Measurements from ENCODE around the gene C4orf54. TPM values are rescaled to one million over a fixed set of nuclear protein-coding genes. Genes with fewer than 3 reads are reported as not detected.

Gene C4orf54
- total RNA-seq, 2 experiments from 2014 or later: not detected

GRCh38 chr4:99612281-99612680 is 45.3 kb downstream of the C4orf54 start:
- Histone ChIP-seq H2AFZ (ENCODE audit: low read length) (no peak overlapping the region), H3K79me2 (ENCODE audit: insufficient read depth, low read depth, low read length) (no peaks in the 10 kb centered on the region), H3K4me3 (ENCODE audit: low read depth, low read length, poor library complexity, severe bottlenecking) (no peak overlapping the region), H3K9me3 (ENCODE audit: low read length) (no peaks in the 10 kb centered on the region), H3K4me2 (ENCODE audit: low read length) (no peak overlapping the region), H3K36me3 (ENCODE audit: insufficient read depth, low read length) (no peaks in the 10 kb centered on the region), H3K4me1 (ENCODE audit: insufficient read depth, low read length, poor library complexity, severe bottlenecking) (no peaks in the 10 kb centered on the region), H3K27ac (ENCODE audit: low read depth, low read length, poor library complexity, severe bottlenecking) (no peak overlapping the region), H3K9me2 (ENCODE audit: insufficient read depth, low read length) (no peaks in the 10 kb centered on the region), H4K20me1 (ENCODE audit: insufficient read depth, low read length) (no peaks in the 10 kb centered on the region)
- intact Hi-C loops (cut with micrococcal nuclease; ENCODE audit: unreplicated experiment): no loop called here
- no TSS peak for BruUV-seq (replicated peaks)
- CTCF ChIA-PET (ENCODE audit: unreplicated experiment): interaction anchor here (0.8 kb wide), 1 partner anchor 9 kb away, joined by 5 read pairs; no protein-coding TSS in a partner anchor
- POLR2A ChIA-PET: interaction anchor here (0.6 to 1.2 kb wide), 3 partner anchors 8 to 538 kb away, joined by 3 to 4 read pairs (median 3); no protein-coding TSS in a partner anchor
- TF ChIP-seq EZH2phosphoT487 (IDR thresholded peaks at IDR 0.05; ENCODE audit: borderline replicate concordance, low read depth, low read length) (no peak), CTCF (conservative IDR thresholded peaks at IDR 0.05; ENCODE audit: low read length) (no peak)
- no peak for DNase-seq (ENCODE audit: low spot score)

DNA sequence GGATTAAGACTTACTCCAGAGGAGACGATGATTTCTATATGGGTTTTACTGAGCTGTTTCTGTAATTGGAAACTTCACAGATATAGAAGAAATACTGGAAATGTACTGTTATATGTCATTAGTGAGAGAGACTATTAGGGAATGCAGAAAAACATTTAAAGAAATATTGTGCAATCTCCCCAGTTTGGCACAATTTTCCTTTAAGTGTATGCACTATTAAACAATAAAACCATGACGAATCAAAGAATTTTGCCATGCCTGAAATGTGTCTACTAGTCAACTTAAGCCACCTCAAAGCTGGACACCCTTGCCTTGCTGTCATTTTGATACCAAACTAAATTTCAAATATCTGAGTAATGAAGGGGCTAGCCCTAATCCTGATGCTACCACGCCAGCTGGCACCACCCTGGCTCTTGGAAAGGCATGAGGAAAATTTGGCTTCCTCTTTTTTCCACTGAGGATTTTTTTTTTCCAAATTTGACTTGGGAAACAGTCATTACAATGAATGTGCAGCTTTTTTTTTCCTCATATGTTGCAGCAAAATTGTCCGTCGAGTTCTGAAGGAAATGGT is 46.9 kb downstream of the C4orf54 start:
- no peaks in the 10 kb centered on the region for H3K79me2 ChIP-seq (ENCODE audit: insufficient read depth, low read depth, low read length)
- no peak for DNase-seq (ENCODE audit: low spot score)
- POLR2A ChIA-PET: interaction anchor here (1.2 kb wide), 1 partner anchor 13 kb away, joined by 3 read pairs; no protein-coding TSS in a partner anchor
- H2AFZ ChIP-seq (ENCODE audit: low read length): no peak overlapping the region
- TF ChIP-seq CTCF (conservative IDR thresholded peaks at IDR 0.05; ENCODE audit: low read length) (no peak), EZH2phosphoT487 (IDR thresholded peaks at IDR 0.05; ENCODE audit: borderline replicate concordance, low read depth, low read length) (no peak)
- no peaks in the 10 kb centered on the region for H3K4me1 ChIP-seq (ENCODE audit: insufficient read depth, low read length, poor library complexity, severe bottlenecking)
- BruUV-seq (replicated peaks): no TSS peak
- CTCF ChIA-PET (ENCODE audit: unreplicated experiment): no interaction called here
- H3K27ac ChIP-seq (ENCODE audit: low read depth, low read length, poor library complexity, severe bottlenecking): no peak overlapping the region
- intact Hi-C loops (cut with micrococcal nuclease; ENCODE audit: unreplicated experiment): no loop called here
- no peak overlapping the region for H3K4me3 ChIP-seq (ENCODE audit: low read depth, low read length, poor library complexity, severe bottlenecking)
- H3K9me2 ChIP-seq (ENCODE audit: insufficient read depth, low read length): no peaks in the 10 kb centered on the region
- H3K36me3 ChIP-seq (ENCODE audit: insufficient read depth, low read length): no peaks in the 10 kb centered on the region
- no peaks in the 10 kb centered on the region for H4K20me1 ChIP-seq (ENCODE audit: insufficient read depth, low read length)
- H3K9me3 ChIP-seq (ENCODE audit: low read length): no peaks in the 10 kb centered on the region
- no peak overlapping the region for H3K4me2 ChIP-seq (ENCODE audit: low read length)

GRCh38 chr4:99608417-99608816 is 49.2 kb downstream of the C4orf54 start:
- Histone ChIP-seq H3K36me3 (ENCODE audit: insufficient read depth, low read length) (no peaks in the 10 kb centered on the region), H3K9me3 (ENCODE audit: low read length) (no peaks in the 10 kb centered on the region), H3K9me2 (ENCODE audit: insufficient read depth, low read length) (no peaks in the 10 kb centered on the region), H3K4me2 (ENCODE audit: low read length) (no peak overlapping the region), H3K4me1 (ENCODE audit: insufficient read depth, low read length, poor library complexity, severe bottlenecking) (no peaks in the 10 kb centered on the region), H2AFZ (ENCODE audit: low read length) (no peak overlapping the region), H3K79me2 (ENCODE audit: insufficient read depth, low read depth, low read length) (no peaks in the 10 kb centered on the region), H4K20me1 (ENCODE audit: insufficient read depth, low read length) (no peaks in the 10 kb centered on the region), H3K27ac (ENCODE audit: low read depth, low read length, poor library complexity, severe bottlenecking) (no peak overlapping the region), H3K4me3 (ENCODE audit: low read depth, low read length, poor library complexity, severe bottlenecking) (no peak overlapping the region)
- BruUV-seq (replicated peaks): no TSS peak
- ChIA-PET POLR2A (interaction anchor here (0.6 kb wide), 2 partner anchors 17 to 680 kb away, joined by 3 read pairs; partner anchors contain the start of gene EIF4E), CTCF (ENCODE audit: unreplicated experiment) (no interaction called here)
- TF ChIP-seq EZH2phosphoT487 (IDR thresholded peaks at IDR 0.05; ENCODE audit: borderline replicate concordance, low read depth, low read length): no peak
- TF ChIP-seq CTCF (conservative IDR thresholded peaks at IDR 0.05; ENCODE audit: low read length): no peak
- DNase-seq (ENCODE audit: low spot score): no peak
- intact Hi-C loops (cut with micrococcal nuclease; ENCODE audit: unreplicated experiment): no loop called here

All from OCI-LY7 (cell line).